OCI-LY1 (cell line): Measurements from ENCODE around the gene ST14.

ENCODE experiments used
- EZH2 ChIP-seq: fragments of 200-600 bp; sonication (generic), shearing (Covaris generic); IDR thresholded peaks from 2 replicates; pipeline ENCODE4 v1.8.0; 2017; ENCODE audit warnings: borderline replicate concordance, mixed run types, mild to moderate bottlenecking, antibody characterized with exemption, low read length, moderate library complexity, mixed read lengths
- TF ChIP-seq, protein P1 (sequence below): fragments of 200-600 bp; sonication (generic), shearing (Covaris generic); IDR thresholded peaks from 2 replicates; pipeline ENCODE4 v1.5.1; 2017; ENCODE audit warnings: mild to moderate bottlenecking, antibody characterized with exemption, low read length, moderate library complexity, mixed read lengths

DNA sequence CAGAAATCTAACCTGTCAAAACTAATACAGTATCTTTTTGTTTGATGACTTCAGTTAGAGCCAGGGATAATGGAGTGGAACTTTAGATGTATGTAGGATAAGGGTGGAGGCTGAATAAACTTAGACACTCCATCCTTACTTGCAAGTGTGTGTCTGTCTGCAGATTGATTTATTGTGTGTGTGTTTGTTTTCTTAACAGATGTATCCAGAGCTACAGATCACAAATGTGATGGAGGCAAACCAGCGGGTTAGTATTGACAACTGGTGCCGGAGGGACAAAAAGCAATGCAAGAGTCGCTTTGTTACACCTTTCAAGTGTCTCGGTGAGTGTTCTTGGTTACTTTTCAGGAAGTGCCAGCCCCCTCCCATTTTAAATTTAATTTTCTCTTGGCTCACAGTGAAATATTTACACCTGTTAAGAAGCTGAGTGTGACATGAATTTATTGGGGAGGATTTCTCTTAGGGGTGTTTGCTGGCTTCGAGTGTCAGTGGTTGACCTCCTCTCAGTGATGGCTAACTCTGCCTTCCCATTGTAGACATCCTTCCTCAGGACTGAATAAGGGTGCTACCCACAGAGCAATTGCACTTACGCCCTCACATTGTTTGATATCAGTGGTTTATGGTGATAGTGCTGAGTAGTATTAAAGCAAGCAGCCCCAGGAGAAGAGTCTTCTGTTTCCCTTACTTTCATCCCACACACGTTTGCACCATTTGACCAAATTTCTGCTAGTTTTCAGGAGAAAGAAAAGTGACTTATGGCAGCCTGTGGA, 49.1 kb upstream of the ST14 start:
- TF ChIP-seq, protein P1, sequence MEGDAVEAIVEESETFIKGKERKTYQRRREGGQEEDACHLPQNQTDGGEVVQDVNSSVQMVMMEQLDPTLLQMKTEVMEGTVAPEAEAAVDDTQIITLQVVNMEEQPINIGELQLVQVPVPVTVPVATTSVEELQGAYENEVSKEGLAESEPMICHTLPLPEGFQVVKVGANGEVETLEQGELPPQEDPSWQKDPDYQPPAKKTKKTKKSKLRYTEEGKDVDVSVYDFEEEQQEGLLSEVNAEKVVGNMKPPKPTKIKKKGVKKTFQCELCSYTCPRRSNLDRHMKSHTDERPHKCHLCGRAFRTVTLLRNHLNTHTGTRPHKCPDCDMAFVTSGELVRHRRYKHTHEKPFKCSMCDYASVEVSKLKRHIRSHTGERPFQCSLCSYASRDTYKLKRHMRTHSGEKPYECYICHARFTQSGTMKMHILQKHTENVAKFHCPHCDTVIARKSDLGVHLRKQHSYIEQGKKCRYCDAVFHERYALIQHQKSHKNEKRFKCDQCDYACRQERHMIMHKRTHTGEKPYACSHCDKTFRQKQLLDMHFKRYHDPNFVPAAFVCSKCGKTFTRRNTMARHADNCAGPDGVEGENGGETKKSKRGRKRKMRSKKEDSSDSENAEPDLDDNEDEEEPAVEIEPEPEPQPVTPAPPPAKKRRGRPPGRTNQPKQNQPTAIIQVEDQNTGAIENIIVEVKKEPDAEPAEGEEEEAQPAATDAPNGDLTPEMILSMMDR: no peak
- no peak for TF ChIP-seq EZH2
